ENCODE measurements around the gene TBRG4.

TBRG4 gene

DNA sequence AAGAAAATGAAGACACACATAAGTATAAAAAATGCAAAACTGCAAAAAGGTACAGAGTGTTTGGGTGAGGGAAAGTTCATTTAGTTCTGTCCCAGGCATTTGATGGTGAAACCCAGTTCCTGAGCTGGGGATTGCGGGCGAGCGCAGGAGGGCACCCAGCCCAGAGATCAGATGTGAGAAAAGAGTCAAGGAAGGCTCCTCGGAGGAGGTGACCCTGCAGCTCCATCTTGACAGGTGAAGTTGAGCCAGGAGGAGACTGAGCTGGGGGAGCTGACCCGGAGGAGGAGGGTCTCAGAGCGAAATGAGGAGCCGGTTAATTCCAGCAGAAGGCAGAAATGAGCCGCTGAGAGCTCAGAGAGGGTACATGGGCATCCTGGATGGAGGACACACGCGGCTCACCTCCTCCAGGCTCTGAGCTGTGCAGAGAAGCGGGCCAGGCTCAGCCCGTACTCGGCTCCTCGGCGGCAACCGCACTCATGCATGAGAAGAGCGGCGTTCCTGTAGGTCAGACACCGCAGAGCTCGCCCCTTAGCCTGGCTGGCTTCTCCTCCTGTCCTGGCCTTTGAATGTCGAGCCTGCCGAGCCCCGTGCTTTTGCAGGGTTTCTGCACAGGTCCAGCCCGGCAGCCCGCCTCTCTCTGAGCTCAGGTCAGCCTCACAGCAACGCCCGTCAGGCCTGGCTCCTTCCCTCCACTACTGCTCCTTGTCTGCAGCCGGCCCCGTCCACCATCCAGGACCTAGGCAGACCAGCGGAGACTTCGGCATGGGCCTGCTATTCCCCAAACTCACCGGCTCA lies 36.6 kb upstream of the TBRG4 start:
- ChIA-PET CTCF (interaction anchor here (1.1 kb wide), 1 partner anchor 12 kb away, joined by 5 read pairs; no protein-coding TSS in a partner anchor), POLR2A (no interaction called here)

DNA sequence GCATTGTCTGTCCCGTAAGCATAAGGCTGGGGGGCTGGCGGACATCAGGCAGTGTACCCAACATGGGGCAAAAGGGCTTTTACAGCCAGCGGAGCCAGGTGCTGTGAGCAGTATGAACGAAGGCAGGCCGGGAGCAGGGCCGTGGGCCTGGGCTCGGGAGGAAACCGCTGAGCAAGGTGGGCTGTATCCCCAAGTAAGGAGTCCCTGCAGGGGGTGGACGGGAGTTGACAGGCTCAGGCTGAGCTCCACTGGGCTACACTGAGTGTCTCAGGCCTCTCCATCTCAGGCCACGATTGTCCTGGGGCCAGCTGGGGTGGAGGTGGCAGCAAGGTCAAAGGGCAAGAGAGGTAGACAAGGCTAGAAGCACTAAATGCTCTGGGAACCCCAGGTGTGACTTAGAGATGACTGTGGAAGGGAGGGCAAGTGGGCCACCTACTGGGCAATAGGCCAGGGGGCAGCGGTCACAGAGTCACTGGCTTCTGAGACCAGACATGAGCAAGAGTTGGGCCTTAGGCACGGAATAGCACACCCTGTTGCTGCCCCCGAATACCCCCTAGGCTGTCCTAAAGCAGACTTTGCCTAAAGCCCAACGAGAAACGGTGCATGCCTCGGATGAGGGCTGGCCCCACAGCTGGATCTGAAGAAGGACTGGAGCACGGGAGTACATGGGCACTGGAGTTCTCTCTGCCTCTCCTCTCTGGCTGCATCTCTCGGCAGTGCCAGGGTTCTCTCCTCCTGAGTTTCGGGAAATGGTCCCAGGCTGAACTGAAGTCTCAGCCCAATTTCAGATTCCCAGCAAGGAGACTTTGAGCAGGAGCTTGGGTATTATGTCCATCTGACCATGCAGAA lies 35.3 kb upstream of the TBRG4 start:
- TF ChIP-seq, protein P1, sequence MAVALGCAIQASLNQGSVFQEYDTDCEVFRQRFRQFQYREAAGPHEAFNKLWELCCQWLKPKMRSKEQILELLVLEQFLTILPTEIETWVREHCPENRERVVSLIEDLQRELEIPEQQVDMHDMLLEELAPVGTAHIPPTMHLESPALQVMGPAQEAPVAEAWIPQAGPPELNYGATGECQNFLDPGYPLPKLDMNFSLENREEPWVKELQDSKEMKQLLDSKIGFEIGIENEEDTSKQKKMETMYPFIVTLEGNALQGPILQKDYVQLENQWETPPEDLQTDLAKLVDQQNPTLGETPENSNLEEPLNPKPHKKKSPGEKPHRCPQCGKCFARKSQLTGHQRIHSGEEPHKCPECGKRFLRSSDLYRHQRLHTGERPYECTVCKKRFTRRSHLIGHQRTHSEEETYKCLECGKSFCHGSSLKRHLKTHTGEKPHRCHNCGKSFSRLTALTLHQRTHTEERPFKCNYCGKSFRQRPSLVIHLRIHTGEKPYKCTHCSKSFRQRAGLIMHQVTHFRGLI (tag by site-specific recombination; IDR thresholded peaks at IDR 0.05): 0 out of 2 replicates have a peak, but pooled peaks have one; percentile 37
- no peak for TF ChIP-seq SP2 (tag by site-specific recombination; IDR thresholded peaks at IDR 0.05)
- no peak overlapping the region for H3K4me3 ChIP-seq (ENCODE audit: low read depth, low read length)
- no peaks in the 10 kb centered on the region for H3K36me3 ChIP-seq (ENCODE audit: control insufficient read depth in 2 of 2, insufficient read depth in 1 of 2, low read length in 2 of 2)
- POLR2A ChIA-PET: no interaction called here
- H3K4me1 ChIP-seq (ENCODE audit: control insufficient read depth, insufficient read depth, low read length): no peaks in the 10 kb centered on the region
- CTCF ChIA-PET: interaction anchor here (1.2 kb wide), 1 partner anchor 11 kb away, joined by 3 read pairs; no protein-coding TSS in a partner anchor
- H3K9me3 ChIP-seq (ENCODE audit: control insufficient read depth, insufficient read depth, low read depth, low read length): no peaks in the 10 kb centered on the region
- H3K27ac ChIP-seq (ENCODE audit: extremely low read depth, low read depth, low read length): no peak overlapping the region

More for the DNA sequence above, 36.6 kb upstream of the TBRG4 start:
- Histone ChIP-seq H3K36me3 (ENCODE audit: control insufficient read depth in 2 of 2, insufficient read depth in 1 of 2, low read length in 2 of 2) (no peaks in the 10 kb centered on the region), H3K9me3 (ENCODE audit: control insufficient read depth, insufficient read depth, low read depth, low read length) (no peaks in the 10 kb centered on the region), H3K4me1 (ENCODE audit: control insufficient read depth, insufficient read depth, low read length) (no peaks in the 10 kb centered on the region), H3K27ac (ENCODE audit: extremely low read depth, low read depth, low read length) (no peak overlapping the region), H3K4me3 (ENCODE audit: low read depth, low read length) (no peak overlapping the region)
- no peak for TF ChIP-seq HOXA7 (CRISPR knock-in tag; IDR thresholded peaks at IDR 0.05; ENCODE audit: borderline replicate concordance)
- TF ChIP-seq, protein P2, sequence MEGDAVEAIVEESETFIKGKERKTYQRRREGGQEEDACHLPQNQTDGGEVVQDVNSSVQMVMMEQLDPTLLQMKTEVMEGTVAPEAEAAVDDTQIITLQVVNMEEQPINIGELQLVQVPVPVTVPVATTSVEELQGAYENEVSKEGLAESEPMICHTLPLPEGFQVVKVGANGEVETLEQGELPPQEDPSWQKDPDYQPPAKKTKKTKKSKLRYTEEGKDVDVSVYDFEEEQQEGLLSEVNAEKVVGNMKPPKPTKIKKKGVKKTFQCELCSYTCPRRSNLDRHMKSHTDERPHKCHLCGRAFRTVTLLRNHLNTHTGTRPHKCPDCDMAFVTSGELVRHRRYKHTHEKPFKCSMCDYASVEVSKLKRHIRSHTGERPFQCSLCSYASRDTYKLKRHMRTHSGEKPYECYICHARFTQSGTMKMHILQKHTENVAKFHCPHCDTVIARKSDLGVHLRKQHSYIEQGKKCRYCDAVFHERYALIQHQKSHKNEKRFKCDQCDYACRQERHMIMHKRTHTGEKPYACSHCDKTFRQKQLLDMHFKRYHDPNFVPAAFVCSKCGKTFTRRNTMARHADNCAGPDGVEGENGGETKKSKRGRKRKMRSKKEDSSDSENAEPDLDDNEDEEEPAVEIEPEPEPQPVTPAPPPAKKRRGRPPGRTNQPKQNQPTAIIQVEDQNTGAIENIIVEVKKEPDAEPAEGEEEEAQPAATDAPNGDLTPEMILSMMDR (tag by site-specific recombination; IDR thresholded peaks at IDR 0.05): no peak
- TF ChIP-seq, protein P3, sequence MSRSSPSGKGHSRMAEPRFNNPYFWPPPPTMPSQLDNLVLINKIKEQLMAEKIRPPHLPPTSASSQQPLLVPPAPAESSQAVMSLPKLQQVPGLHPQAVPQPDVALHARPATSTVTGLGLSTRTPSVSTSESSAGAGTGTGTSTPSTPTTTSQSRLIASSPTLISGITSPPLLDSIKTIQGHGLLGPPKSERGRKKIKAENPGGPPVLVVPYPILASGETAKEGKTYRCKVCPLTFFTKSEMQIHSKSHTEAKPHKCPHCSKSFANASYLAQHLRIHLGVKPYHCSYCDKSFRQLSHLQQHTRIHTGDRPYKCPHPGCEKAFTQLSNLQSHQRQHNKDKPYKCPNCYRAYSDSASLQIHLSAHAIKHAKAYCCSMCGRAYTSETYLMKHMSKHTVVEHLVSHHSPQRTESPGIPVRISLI (tag by site-specific recombination; IDR thresholded peaks at IDR 0.05): no peak
- no peak for TF ChIP-seq ZNF785 (tag by site-specific recombination; IDR thresholded peaks at IDR 0.05)
- TF ChIP-seq ZNF501 (tag by site-specific recombination; IDR thresholded peaks at IDR 0.05): no peak
- no peak for TF ChIP-seq ZNF37A (tag by site-specific recombination; IDR thresholded peaks at IDR 0.05)
- no peak for TF ChIP-seq ZNF184 (tag by site-specific recombination; IDR thresholded peaks at IDR 0.05)
- no peak for TF ChIP-seq ZNF16 (tag by site-specific recombination; IDR thresholded peaks at IDR 0.05; ENCODE audit: low read depth)
- TF ChIP-seq ZNF623 (tag by site-specific recombination; IDR thresholded peaks at IDR 0.05): no peak
- TF ChIP-seq, protein P4, sequence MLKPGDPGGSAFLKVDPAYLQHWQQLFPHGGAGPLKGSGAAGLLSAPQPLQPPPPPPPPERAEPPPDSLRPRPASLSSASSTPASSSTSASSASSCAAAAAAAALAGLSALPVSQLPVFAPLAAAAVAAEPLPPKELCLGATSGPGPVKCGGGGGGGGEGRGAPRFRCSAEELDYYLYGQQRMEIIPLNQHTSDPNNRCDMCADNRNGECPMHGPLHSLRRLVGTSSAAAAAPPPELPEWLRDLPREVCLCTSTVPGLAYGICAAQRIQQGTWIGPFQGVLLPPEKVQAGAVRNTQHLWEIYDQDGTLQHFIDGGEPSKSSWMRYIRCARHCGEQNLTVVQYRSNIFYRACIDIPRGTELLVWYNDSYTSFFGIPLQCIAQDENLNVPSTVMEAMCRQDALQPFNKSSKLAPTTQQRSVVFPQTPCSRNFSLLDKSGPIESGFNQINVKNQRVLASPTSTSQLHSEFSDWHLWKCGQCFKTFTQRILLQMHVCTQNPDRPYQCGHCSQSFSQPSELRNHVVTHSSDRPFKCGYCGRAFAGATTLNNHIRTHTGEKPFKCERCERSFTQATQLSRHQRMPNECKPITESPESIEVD (tag by site-specific recombination; IDR thresholded peaks at IDR 0.05): no peak
- no peak for TF ChIP-seq ZNF560 (tag by site-specific recombination; IDR thresholded peaks at IDR 0.05; ENCODE audit: borderline replicate concordance)
- no peak for TF ChIP-seq ZNF747 (tag by site-specific recombination; IDR thresholded peaks at IDR 0.05)
- TF ChIP-seq, protein P5, sequence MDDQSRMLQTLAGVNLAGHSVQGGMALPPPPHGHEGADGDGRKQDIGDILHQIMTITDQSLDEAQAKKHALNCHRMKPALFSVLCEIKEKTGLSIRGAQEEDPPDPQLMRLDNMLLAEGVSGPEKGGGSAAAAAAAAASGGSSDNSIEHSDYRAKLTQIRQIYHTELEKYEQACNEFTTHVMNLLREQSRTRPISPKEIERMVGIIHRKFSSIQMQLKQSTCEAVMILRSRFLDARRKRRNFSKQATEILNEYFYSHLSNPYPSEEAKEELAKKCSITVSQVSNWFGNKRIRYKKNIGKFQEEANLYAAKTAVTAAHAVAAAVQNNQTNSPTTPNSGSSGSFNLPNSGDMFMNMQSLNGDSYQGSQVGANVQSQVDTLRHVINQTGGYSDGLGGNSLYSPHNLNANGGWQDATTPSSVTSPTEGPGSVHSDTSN (CRISPR knock-in tag; IDR thresholded peaks at IDR 0.05): no peak
- no peak for TF ChIP-seq KLF1 (tag by site-specific recombination; IDR thresholded peaks at IDR 0.05)
- TF ChIP-seq, protein P6, sequence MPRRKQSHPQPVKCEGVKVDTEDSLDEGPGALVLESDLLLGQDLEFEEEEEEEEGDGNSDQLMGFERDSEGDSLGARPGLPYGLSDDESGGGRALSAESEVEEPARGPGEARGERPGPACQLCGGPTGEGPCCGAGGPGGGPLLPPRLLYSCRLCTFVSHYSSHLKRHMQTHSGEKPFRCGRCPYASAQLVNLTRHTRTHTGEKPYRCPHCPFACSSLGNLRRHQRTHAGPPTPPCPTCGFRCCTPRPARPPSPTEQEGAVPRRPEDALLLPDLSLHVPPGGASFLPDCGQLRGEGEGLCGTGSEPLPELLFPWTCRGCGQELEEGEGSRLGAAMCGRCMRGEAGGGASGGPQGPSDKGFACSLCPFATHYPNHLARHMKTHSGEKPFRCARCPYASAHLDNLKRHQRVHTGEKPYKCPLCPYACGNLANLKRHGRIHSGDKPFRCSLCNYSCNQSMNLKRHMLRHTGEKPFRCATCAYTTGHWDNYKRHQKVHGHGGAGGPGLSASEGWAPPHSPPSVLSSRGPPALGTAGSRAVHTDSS (tag by site-specific recombination; IDR thresholded peaks at IDR 0.05): no peak
- no peak for TF ChIP-seq RBAK (tag by site-specific recombination; IDR thresholded peaks at IDR 0.05)

All from HEK293 (cell line).